Vagina (tissue), 2 donors: Measurements from ENCODE around the gene CLRN2. TPM values are rescaled to one million over a fixed set of nuclear protein-coding genes. Genes with fewer than 3 reads are reported as not detected.

Source experiments
- DNase-seq, 2 donors: peaks; one replicate each; pipeline ENCODE4 v3.0.0-alpha.2; 2017; ENCODE audit errors: extremely low spot score in 2 of 2
- H3K27ac ChIP-seq: fragments of 200-600 bp; sonication (generic); one replicate; pipeline ENCODE4 v1.5.1; 2019
- H3K27me3 ChIP-seq: fragments of 200-600 bp; sonication (generic); one replicate; pipeline ENCODE4 v1.5.1; 2019
- H3K36me3 ChIP-seq, 2 donors: fragments of 200-600 bp; sonication (generic); one replicate each; pipeline ENCODE4 v1.5.1; 2017 to 2019
- H3K4me1 ChIP-seq: fragments of 200-600 bp; sonication (generic); one replicate; pipeline ENCODE4 v1.5.1; 2019
- H3K4me3 ChIP-seq, 2 donors: fragments of 200-600 bp; sonication (generic); 1 replicate in 1 of 2; 2 replicates in 1 of 2; pipeline ENCODE4 v1.5.1; 2016 to 2019
- H3K9me3 ChIP-seq: fragments of 200-600 bp; sonication (generic); one replicate; pipeline ENCODE4 v1.5.1; 2019
- POLR2A ChIP-seq, 2 donors: fragments of 450-650 bp; IDR thresholded peaks; one replicate each; pipeline ENCODE4 v1.6.1; 2017; ENCODE audit warnings: antibody characterized with exemption in 2 of 2, mild to moderate bottlenecking in 2 of 2, moderate library complexity in 2 of 2
- POLR2AphosphoS5 ChIP-seq, 2 donors: sonication (generic); formaldehyde crosslinking; IDR thresholded peaks; one replicate each; pipeline ENCODE4 v1.9.0; 2017; ENCODE audit warnings: antibody characterized with exemption in 2 of 2, mild to moderate bottlenecking in 2 of 2, low read depth in 1 of 2; ENCODE audit not compliant: insufficient read depth in 1 of 2
- intact Hi-C: fragments of 100-400 bp; cut with DNase I; formaldehyde crosslinking; loops from one replicate; pipeline ENCODE4 v1.15.1; 2023
- total RNA-seq: library from RNA; depleted of rRNA; stranded (reverse); fragments of >200 nt; gene quantifications from one replicate; pipeline ENCODE4 v1.2.3, GENCODE V29; 2016
- TF ChIP-seq, protein P1 (sequence below), 3 experiments: fragments of 450-650 bp in 2 of 3; fragments of 200-600 bp in 1 of 3; sonication (generic) in 1 of 3; IDR thresholded peaks; one replicate each; pipeline ENCODE4 v1.5.1; 2017 to 2019; ENCODE audit warnings: antibody characterized with exemption in 3 of 3, mild to moderate bottlenecking in 2 of 3, moderate library complexity in 2 of 3

The CLRN2 gene
- total RNA-seq, 1 donor from 2014 or later = not detected

DNA sequence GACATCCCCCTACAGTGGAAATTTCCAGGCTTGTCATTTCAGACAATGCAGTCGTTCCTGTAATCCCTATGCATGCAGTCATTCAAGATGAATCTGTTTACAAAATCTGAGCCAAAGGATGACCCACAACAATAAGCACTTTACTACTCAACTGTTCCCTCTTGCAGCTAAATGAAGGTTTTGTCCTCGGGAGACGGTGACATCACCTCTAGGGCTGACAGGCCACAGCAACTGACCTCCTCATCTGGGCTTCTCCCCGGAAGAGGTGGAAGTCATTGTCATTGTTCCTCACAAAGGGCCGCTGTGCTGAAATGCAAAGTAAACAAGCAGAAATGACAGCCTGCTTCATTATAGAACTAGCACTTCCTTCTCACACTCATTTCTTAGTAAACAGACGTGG, 29.2 kb downstream of the CLRN2 start:
- Histone ChIP-seq H3K27me3 (no peaks in the 10 kb centered on the region), H3K27ac (no peak overlapping the region), H3K36me3 (no peaks in the 10 kb centered on the region), H3K4me1 (no peaks in the 10 kb centered on the region), H3K4me3 (no peak overlapping the region), H3K9me3 (no peaks in the 10 kb centered on the region)
- no peak for TF ChIP-seq POLR2AphosphoS5 (IDR thresholded peaks at IDR 0.05; ENCODE audit: insufficient read depth in 1 of 2, low read depth in 1 of 2)
- TF ChIP-seq POLR2A (IDR thresholded peaks at IDR 0.05) = no peak
- TF ChIP-seq, protein P1, sequence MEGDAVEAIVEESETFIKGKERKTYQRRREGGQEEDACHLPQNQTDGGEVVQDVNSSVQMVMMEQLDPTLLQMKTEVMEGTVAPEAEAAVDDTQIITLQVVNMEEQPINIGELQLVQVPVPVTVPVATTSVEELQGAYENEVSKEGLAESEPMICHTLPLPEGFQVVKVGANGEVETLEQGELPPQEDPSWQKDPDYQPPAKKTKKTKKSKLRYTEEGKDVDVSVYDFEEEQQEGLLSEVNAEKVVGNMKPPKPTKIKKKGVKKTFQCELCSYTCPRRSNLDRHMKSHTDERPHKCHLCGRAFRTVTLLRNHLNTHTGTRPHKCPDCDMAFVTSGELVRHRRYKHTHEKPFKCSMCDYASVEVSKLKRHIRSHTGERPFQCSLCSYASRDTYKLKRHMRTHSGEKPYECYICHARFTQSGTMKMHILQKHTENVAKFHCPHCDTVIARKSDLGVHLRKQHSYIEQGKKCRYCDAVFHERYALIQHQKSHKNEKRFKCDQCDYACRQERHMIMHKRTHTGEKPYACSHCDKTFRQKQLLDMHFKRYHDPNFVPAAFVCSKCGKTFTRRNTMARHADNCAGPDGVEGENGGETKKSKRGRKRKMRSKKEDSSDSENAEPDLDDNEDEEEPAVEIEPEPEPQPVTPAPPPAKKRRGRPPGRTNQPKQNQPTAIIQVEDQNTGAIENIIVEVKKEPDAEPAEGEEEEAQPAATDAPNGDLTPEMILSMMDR (IDR thresholded peaks at IDR 0.05) = no peak
- intact Hi-C loops = loop anchor here (10.0 kb wide), 1 partner anchor 91 kb away; no protein-coding TSS in a partner anchor
- DNase-seq = no peak

DNA sequence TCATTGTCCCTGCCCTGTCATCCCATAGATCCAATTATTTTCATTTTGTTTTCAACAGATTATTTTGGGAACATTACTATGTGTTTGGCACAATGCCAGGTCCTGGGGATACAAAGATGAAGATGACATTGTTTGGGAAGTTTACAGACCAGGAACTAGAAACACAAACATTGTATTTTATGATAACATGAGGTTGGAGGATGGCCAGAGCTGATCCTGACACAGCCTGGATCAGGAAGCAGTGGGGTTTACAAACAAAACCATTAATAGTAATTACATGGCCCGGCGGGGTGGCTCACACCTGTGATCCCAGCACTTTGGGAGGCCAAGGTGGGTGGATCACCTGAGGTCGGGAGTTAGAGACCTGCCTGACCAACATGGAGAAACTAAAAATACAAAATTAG, 29.9 kb downstream of the CLRN2 start:
- no peaks in the 10 kb centered on the region for H3K27me3 ChIP-seq
- H3K27ac ChIP-seq = no peak overlapping the region
- TF ChIP-seq, protein P1 (IDR thresholded peaks at IDR 0.05) = no peak
- TF ChIP-seq POLR2AphosphoS5 (IDR thresholded peaks at IDR 0.05; ENCODE audit: insufficient read depth in 1 of 2, low read depth in 1 of 2) (no peak), POLR2A (IDR thresholded peaks at IDR 0.05) (no peak)
- no peak overlapping the region for H3K4me3 ChIP-seq
- no peaks in the 10 kb centered on the region for H3K4me1 ChIP-seq
- no peaks in the 10 kb centered on the region for H3K9me3 ChIP-seq
- intact Hi-C loops = loop anchor here (10.0 kb wide), 1 partner anchor 90 kb away; no protein-coding TSS in a partner anchor
- no peaks in the 10 kb centered on the region for H3K36me3 ChIP-seq
- DNase-seq = no peak

DNA sequence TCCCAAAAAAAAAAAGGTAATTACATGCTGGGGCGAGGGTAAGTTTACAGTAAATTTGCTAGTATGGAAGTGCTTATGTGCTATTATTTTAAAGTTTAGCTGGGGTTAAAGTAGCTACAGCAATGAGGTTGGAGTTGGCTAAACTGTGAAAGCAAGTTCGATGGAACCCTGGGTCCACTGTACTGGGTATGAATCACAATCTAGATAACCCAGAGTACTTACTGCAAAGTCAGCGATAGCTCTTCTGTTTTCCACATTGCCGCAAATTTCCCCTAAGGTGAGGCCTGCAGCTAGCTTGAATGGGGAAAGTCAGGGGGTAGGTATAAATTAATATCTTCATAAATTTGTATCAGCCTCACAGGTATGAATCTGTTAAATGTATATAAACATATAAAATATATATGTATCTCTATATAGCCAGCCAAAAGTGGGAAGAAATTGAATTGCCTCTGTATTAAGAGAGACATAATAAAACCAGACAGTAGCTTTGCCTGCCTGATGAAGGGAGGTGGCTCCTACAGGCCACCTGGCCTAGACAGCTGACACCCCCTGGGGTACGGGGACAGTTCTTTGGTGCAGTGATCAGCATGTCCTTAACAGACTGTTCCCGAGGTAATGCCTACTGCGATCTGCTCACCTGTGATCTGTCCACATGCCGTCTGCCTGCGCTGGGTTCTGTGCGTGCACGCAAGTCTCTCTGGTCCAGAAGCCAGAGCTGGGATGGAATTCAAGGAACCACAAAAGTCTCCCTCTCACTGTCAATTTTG, 30.6 kb downstream of the CLRN2 start:
- intact Hi-C loops = loop anchor here (10.0 kb wide), 1 partner anchor 89 kb away; no protein-coding TSS in a partner anchor
- no peaks in the 10 kb centered on the region for H3K9me3 ChIP-seq
- no peaks in the 10 kb centered on the region for H3K27me3 ChIP-seq
- TF ChIP-seq POLR2AphosphoS5 (IDR thresholded peaks at IDR 0.05; ENCODE audit: insufficient read depth in 1 of 2, low read depth in 1 of 2) (no peak), POLR2A (IDR thresholded peaks at IDR 0.05) (no peak)
- TF ChIP-seq, protein P1 (IDR thresholded peaks at IDR 0.05) = no peak
- no peaks in the 10 kb centered on the region for H3K4me1 ChIP-seq
- no peak overlapping the region for H3K4me3 ChIP-seq
- no peak overlapping the region for H3K27ac ChIP-seq
- no peak for DNase-seq
- H3K36me3 ChIP-seq = no peaks in the 10 kb centered on the region

DNA sequence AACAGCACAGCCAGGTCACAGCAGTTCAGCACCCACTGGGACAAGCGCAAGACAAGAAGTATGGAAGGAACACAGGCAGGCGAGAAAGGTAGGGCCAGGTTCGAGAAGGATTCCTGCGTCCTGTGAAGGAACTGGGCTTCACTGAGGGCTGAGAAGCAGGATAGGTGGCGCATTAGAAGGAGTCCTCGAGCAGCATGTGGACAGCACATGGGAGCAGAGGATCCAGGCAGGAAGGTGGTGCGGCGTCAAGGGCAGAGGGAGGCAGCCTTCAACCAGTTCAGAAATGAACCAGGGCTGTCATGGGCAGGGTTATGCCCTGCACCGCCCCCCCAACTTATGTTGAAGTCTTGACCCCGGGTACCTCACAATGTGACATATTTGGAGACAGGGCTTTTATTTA, 31.3 kb downstream of the CLRN2 start:
- TF ChIP-seq POLR2A (IDR thresholded peaks at IDR 0.05) (no peak), POLR2AphosphoS5 (IDR thresholded peaks at IDR 0.05; ENCODE audit: insufficient read depth in 1 of 2, low read depth in 1 of 2) (no peak)
- TF ChIP-seq, protein P1 (IDR thresholded peaks at IDR 0.05) = no peak
- intact Hi-C loops = loop anchor here (10.0 kb wide), 1 partner anchor 89 kb away; no protein-coding TSS in a partner anchor
- Histone ChIP-seq H3K27me3 (no peaks in the 10 kb centered on the region), H3K4me3 (no peak overlapping the region), H3K36me3 (no peaks in the 10 kb centered on the region), H3K9me3 (no peaks in the 10 kb centered on the region), H3K27ac (no peak overlapping the region), H3K4me1 (no peaks in the 10 kb centered on the region)
- no peak for DNase-seq

DNA sequence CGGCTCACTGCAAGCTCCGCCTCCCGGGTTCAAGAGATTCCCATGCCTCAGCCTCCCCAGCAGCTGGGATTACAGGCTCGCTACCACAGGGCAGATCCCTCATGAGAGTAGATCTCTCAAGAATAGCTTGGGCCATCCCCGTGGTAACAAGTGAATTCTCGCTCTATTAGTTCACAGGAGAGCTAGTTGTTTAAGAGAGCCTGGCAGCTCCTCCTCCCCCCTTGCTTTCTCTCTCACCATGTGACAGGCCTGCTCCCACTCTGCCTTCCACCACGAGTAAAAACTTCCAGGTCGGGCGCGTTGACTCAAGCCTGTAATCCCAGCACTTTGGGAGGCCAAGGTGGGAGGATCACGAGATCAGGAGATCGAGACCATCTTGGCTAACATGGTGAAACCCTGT, 31.7 kb downstream of the CLRN2 start:
- intact Hi-C loops = loop anchor here (10.0 kb wide), 1 partner anchor 88 kb away; no protein-coding TSS in a partner anchor
- Histone ChIP-seq H3K9me3 (no peaks in the 10 kb centered on the region), H3K27ac (no peak overlapping the region), H3K4me3 (no peak overlapping the region), H3K4me1 (no peaks in the 10 kb centered on the region), H3K36me3 (no peaks in the 10 kb centered on the region), H3K27me3 (no peaks in the 10 kb centered on the region)
- DNase-seq = no peak
- TF ChIP-seq POLR2A (IDR thresholded peaks at IDR 0.05) (no peak), POLR2AphosphoS5 (IDR thresholded peaks at IDR 0.05; ENCODE audit: insufficient read depth in 1 of 2, low read depth in 1 of 2) (no peak)
- TF ChIP-seq, protein P1 (IDR thresholded peaks at IDR 0.05) = no peak
